Esophagus squamous epithelium (tissue), 5 donors: ENCODE data around the gene STRBP. TPM values are rescaled to one million over a fixed set of nuclear protein-coding genes. Genes with fewer than 3 reads are reported as not detected.

Experiments
- DNase-seq: peaks from one replicate; lab custom pipeline; 2025; lab: John Stamatoyannopoulos, UW
- H3K27ac ChIP-seq, 4 donors: fragments of 200-600 bp; sonication (generic); one replicate each; pipeline ENCODE4 v1.5.1; 2016 to 2019; ENCODE audit warnings: mild to moderate bottlenecking in 1 of 4
- H3K27me3 ChIP-seq, 4 donors: fragments of 200-600 bp; sonication (generic); 1 replicate in 3 of 4; 2 replicates in 1 of 4; pipeline versions ENCODE4 v1.5.1 to v1.6.0; 2017 to 2021; ENCODE audit warnings: antibody characterized with exemption in 1 of 4
- H3K36me3 ChIP-seq, 3 donors: fragments of 200-600 bp; sonication (generic); one replicate each; pipeline ENCODE4 v1.5.1; 2016 to 2019
- H3K4me1 ChIP-seq, 3 donors: fragments of 200-600 bp; sonication (generic); one replicate each; pipeline ENCODE4 v1.5.1; 2017 to 2019
- H3K4me3 ChIP-seq, 4 donors: fragments of 200-600 bp; sonication (generic); 1 replicate in 3 of 4; 2 replicates in 1 of 4; pipeline ENCODE4 v1.5.1; 2016 to 2019; ENCODE audit warnings: mild to moderate bottlenecking in 2 of 4, moderate library complexity in 1 of 4
- H3K9me3 ChIP-seq, 3 donors: fragments of 200-600 bp; sonication (generic); one replicate each; pipeline ENCODE4 v1.5.1; 2016 to 2019
- CTCF ChIP-seq, 6 experiments: fragments of 450-650 bp in 4 of 6; fragments of 200-600 bp in 2 of 6; sonication (generic) in 2 of 6; IDR thresholded peaks; one replicate each; pipeline ENCODE4 v1.5.1; 2016 to 2019; ENCODE audit warnings: antibody characterized with exemption in 6 of 6, mild to moderate bottlenecking in 4 of 6, moderate library complexity in 4 of 6
- POLR2A ChIP-seq, 4 donors: fragments of 450-650 bp; IDR thresholded peaks; one replicate each; pipeline ENCODE4 v1.6.1; 2017; ENCODE audit warnings: antibody characterized with exemption in 4 of 4, mild to moderate bottlenecking in 4 of 4, moderate library complexity in 3 of 4
- WGBS, 2 donors: methylation state at CpG; one replicate each; pipeline ENCODE4 v1.1.5; 2018; 5-methylcytosine and 5-hydroxymethylcytosine counted together
- intact Hi-C: fragments of 100-400 bp; cut with DNase I; formaldehyde crosslinking; loops from one replicate; pipeline ENCODE4 v1.15.0; 2022
- total RNA-seq, 4 donors: library from RNA; depleted of rRNA; stranded (reverse); fragments of >200 nt; gene quantifications; one replicate each; pipeline ENCODE4 v1.1.0, GENCODE V29; 2016
- donor health status: DM: yes; HTN: yes; CAD: no.

Gene STRBP
- total RNA-seq, 4 donors from 2014 or later: 22.7 to 26.1 (median 23.6) TPM

- TF ChIP-seq POLR2A (IDR thresholded peaks at IDR 0.05) (no peak), CTCF (IDR thresholded peaks at IDR 0.05) (no peak)
- no peak overlapping the region for H3K4me3 ChIP-seq
- no peak overlapping the region for H3K27ac ChIP-seq
- peaks cover 0 to 100% (median 5%) of the 10 kb centered on the region in 3 donors for H3K36me3 ChIP-seq
- no peaks in the 10 kb centered on the region for H3K4me1 ChIP-seq
- intact Hi-C loops: no loop called here
- no peak for DNase-seq
- no peaks in the 10 kb centered on the region for H3K9me3 ChIP-seq
- H3K27me3 ChIP-seq: no peaks in the 10 kb centered on the region
Measured at GRCh38 chr9:123131993-123132392, 136.4 kb downstream of the STRBP start.

GRCh38 chr9:123131258-123131657 lies 137.1 kb downstream of the STRBP start:
- H3K4me3 ChIP-seq: no peak overlapping the region
- 58 to 68% methylated on average over 1 of the region's 1 CpG for WGBS, 2 donors
- no peak overlapping the region for H3K27ac ChIP-seq
- TF ChIP-seq POLR2A (IDR thresholded peaks at IDR 0.05) (no peak), CTCF (IDR thresholded peaks at IDR 0.05) (no peak)
- no peaks in the 10 kb centered on the region for H3K4me1 ChIP-seq
- peaks cover 0 to 99% (median 5%) of the 10 kb centered on the region in 3 donors for H3K36me3 ChIP-seq
- no peaks in the 10 kb centered on the region for H3K9me3 ChIP-seq
- intact Hi-C loops: no loop called here
- no peak for DNase-seq
- H3K27me3 ChIP-seq: no peaks in the 10 kb centered on the region

GRCh38 chr9:123129423-123129822 lies 139.0 kb downstream of the STRBP start:
- 80 to 100% methylated on average over 1 of the region's 1 CpG for WGBS, 2 donors

GRCh38 chr9:123128591-123128990 lies 139.8 kb downstream of the STRBP start:
- Histone ChIP-seq H3K9me3 (no peaks in the 10 kb centered on the region), H3K27ac (no peak overlapping the region), H3K36me3 (peaks cover 0 to 98% (median 5%) of the 10 kb centered on the region in 3 donors), H3K27me3 (no peaks in the 10 kb centered on the region), H3K4me1 (no peaks in the 10 kb centered on the region), H3K4me3 (no peak overlapping the region)
- TF ChIP-seq CTCF (IDR thresholded peaks at IDR 0.05) (no peak), POLR2A (IDR thresholded peaks at IDR 0.05) (no peak)
- 91 to 100% methylated on average over 4 of the region's 4 CpGs for WGBS, 2 donors
- DNase-seq: no peak
- intact Hi-C loops: no loop called here

More at GRCh38 chr9:123129423-123129822, 139.0 kb downstream of the STRBP start:
- H3K4me1 ChIP-seq: no peaks in the 10 kb centered on the region
- H3K27me3 ChIP-seq: no peaks in the 10 kb centered on the region
- no peak overlapping the region for H3K27ac ChIP-seq
- no peak overlapping the region for H3K4me3 ChIP-seq
- no peak for DNase-seq
- H3K9me3 ChIP-seq: no peaks in the 10 kb centered on the region
- peaks cover 0 to 98% (median 5%) of the 10 kb centered on the region in 3 donors for H3K36me3 ChIP-seq
- intact Hi-C loops: no loop called here
- TF ChIP-seq CTCF (IDR thresholded peaks at IDR 0.05) (no peak), POLR2A (IDR thresholded peaks at IDR 0.05) (no peak)

GRCh38 chr9:123127512-123128075 lies 140.8 kb downstream of the STRBP start:
- intact Hi-C loops: no loop called here
- Histone ChIP-seq H3K27ac (no peak overlapping the region), H3K36me3 (peaks cover 0 to 97% (median 5%) of the 10 kb centered on the region in 3 donors), H3K4me3 (no peak overlapping the region), H3K4me1 (no peaks in the 10 kb centered on the region), H3K27me3 (no peaks in the 10 kb centered on the region), H3K9me3 (no peaks in the 10 kb centered on the region)
- no peak for DNase-seq
- WGBS, 2 donors: 90 to 91% methylated on average over 3 of the region's 3 CpGs
- TF ChIP-seq CTCF (IDR thresholded peaks at IDR 0.05) (no peak), POLR2A (IDR thresholded peaks at IDR 0.05) (no peak)
